Measurements from ENCODE around the gene KRTAP5-4.
"Not testable (repeated sequence)": the region's sequence is repeated elsewhere in the genome, so short reads cannot be mapped to it uniquely, and the experiment has no call there.

KRTAP5-4 gene

DNA sequence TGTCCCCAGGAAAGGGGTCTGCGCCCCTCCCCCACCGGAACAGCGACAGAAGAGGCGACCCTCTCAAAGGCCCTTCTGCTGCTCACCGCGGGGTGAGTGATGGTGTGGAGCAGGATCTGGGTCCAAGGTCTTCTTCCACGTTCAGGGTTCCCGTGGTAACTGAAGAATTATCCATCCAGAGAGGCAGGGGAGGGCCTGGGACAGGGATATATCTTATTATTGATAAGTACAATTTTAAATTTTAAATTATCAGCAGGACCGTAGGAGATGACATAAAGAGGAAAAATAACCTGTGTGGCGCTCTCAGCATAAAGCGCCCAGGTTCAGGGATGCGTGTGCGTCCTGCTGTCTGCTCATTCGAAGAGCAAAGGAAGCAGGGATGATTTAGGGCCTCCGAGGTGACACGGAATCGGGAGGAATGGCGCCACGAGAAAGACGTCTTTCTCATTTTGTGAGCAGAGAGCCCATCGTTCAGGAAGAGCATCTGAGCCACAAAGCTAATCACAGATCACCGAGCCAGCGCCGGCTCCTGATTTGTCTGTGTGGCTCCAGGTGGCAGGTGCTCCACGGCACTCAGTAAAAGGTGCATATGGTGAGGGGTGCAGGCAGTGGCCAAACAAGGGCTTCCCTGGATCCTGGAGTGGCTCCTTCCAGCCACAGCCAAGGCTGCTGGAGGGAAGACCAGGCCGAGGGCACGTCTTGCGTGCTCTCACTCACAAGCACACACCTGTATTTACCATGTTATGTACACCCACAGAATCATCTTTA lies 26.9 kb upstream of the KRTAP5-4 start:
- Mint-ChIP-seq H3K36me3 (no peaks in the 10 kb centered on the region), H3K4me3 (no peak overlapping the region), H3K9me3 (no peaks in the 10 kb centered on the region), H3K27ac (no peak overlapping the region), H3K4me1 (no peaks in the 10 kb centered on the region), H3K27me3 (peaks cover 44% of the 10 kb centered on the region)
- CTCF ChIA-PET: interaction anchor here (1.0 to 3.1 kb wide), 4 partner anchors 9 to 353 kb away, joined by 3 to 15 read pairs (median 4); no protein-coding TSS in a partner anchor
- no peak for DNase-seq

GRCh38 chr11:1647901-1648652 lies 26.1 kb upstream of the KRTAP5-4 start:
- CTCF ChIA-PET: interaction anchor here (1.0 kb wide), 1 partner anchor 10 kb away, joined by 3 read pairs; no protein-coding TSS in a partner anchor
- Mint-ChIP-seq H3K9me3 (no peaks in the 10 kb centered on the region), H3K27me3 (peaks cover 38% of the 10 kb centered on the region)

GRCh38 chr11:1646540-1646939 lies 24.6 kb upstream of the KRTAP5-4 start:
- H3K4me3 Mint-ChIP-seq, H3K4me1 Mint-ChIP-seq, H3K9me3 Mint-ChIP-seq, H3K36me3 Mint-ChIP-seq, H3K27ac Mint-ChIP-seq: not testable (repeated sequence)
- peaks cover 27% of the 10 kb centered on the region for H3K27me3 Mint-ChIP-seq
- CTCF ChIA-PET: interaction anchor here (0.7 to 2.1 kb wide), 2 partner anchors 15 to 186 kb away, joined by 5 read pairs; no protein-coding TSS in a partner anchor
- DNase-seq: peak; percentile 5

More at GRCh38 chr11:1647901-1648652, 26.1 kb upstream of the KRTAP5-4 start:
- H3K27ac Mint-ChIP-seq: no peak overlapping the region
- DNase-seq: no peak
- H3K4me3 Mint-ChIP-seq: no peak overlapping the region
- no peaks in the 10 kb centered on the region for H3K4me1 Mint-ChIP-seq
- H3K36me3 Mint-ChIP-seq: no peaks in the 10 kb centered on the region

DNA sequence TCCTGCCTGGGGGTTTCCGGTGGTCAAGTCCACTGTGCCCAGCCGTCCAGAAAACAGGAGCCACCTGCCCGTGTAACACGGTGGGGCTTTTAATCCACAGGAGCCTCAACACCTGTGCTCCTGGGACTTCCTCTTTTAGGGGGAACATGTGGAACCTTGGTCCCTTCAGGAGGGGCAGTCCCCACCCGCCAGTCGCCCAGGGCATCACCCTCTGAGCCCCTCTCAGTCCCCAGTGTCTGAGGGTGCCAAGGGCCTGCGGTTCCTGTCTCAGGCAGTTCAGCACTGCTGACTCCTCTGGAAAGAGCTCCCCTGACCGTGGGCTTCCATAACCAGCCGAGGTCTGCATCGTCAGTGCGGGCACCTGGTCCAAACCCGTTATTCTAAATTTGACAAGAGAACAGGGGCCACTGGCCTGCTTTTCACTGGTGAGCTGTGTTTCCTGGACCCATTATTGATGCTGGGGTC lies 23.5 kb upstream of the KRTAP5-4 start:
- Mint-ChIP-seq H3K27me3 (peaks cover 15% of the 10 kb centered on the region), H3K9me3 (no peaks in the 10 kb centered on the region), H3K4me1 (no peaks in the 10 kb centered on the region), H3K4me3 (no peak overlapping the region), H3K36me3 (no peaks in the 10 kb centered on the region), H3K27ac (no peak overlapping the region)
- DNase-seq: no peak
- CTCF ChIA-PET: interaction anchor here (0.9 to 2.1 kb wide), 2 partner anchors 8 to 13 kb away, joined by 3 to 5 read pairs; no protein-coding TSS in a partner anchor

DNA sequence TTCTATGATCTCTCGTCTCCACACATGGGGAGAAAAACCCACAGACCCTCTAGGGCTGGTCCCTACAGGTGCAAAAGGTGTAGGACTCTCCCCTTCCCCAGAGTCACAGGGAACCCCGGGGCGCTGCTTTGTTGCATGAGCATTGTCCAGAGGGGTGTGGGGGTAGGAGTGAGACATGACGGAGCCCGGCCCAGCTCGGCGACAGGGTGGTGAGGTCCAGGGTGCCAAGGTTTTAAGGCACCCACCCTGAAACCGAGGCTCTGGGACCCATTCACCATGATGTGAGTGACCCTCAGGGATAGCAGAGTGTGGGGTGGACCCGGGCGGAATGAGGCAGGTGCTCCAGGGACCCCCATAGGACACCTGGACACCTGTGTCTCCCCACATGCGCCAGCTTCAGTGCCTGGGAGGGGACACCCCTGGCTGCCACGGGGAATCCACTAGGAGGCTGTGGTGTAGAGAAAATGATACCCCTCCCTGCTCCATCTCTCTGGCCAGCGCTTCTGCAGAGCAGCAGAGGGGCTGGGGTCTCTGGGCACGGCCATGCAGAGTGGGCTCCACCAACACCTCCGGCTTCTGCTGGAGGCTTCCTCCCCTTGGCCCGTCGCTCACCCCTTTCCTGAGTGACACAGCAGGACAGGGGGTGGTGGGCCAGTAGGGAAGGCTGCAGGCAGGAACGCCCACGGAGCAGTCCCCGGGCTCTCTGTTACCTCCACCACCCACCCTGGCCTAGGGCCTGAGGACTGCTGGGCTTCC lies 22.8 kb upstream of the KRTAP5-4 start:
- CTCF ChIA-PET: interaction anchor here (0.8 to 0.9 kb wide), 2 partner anchors 7 to 187 kb away, joined by 3 read pairs; no protein-coding TSS in a partner anchor
- Mint-ChIP-seq H3K27me3 (peaks cover 19% of the 10 kb centered on the region), H3K9me3 (no peaks in the 10 kb centered on the region), H3K27ac (no peak overlapping the region), H3K4me1 (no peaks in the 10 kb centered on the region), H3K36me3 (no peaks in the 10 kb centered on the region), H3K4me3 (no peak overlapping the region)
- peak; percentile 14 for DNase-seq

GRCh38 chr11:1643146-1643690 lies 21.3 kb upstream of the KRTAP5-4 start:
- Mint-ChIP-seq H3K9me3 (no peaks in the 10 kb centered on the region), H3K4me1 (peaks cover 2% of the 10 kb centered on the region), H3K27me3 (peaks cover 26% of the 10 kb centered on the region), H3K4me3 (no peak overlapping the region), H3K36me3 (no peaks in the 10 kb centered on the region), H3K27ac (no peak overlapping the region)
- peak; percentile 12 for DNase-seq
- CTCF ChIA-PET: no interaction called here

GRCh38 chr11:1642288-1643145 lies 20.6 kb upstream of the KRTAP5-4 start:
- Mint-ChIP-seq H3K36me3 (no peaks in the 10 kb centered on the region), H3K4me1 (peaks cover 2% of the 10 kb centered on the region), H3K9me3 (no peaks in the 10 kb centered on the region), H3K27ac (no peak overlapping the region), H3K4me3 (no peak overlapping the region), H3K27me3 (peaks cover 26% of the 10 kb centered on the region)
- peak; percentile 14 for DNase-seq
- CTCF ChIA-PET: no interaction called here

DNA sequence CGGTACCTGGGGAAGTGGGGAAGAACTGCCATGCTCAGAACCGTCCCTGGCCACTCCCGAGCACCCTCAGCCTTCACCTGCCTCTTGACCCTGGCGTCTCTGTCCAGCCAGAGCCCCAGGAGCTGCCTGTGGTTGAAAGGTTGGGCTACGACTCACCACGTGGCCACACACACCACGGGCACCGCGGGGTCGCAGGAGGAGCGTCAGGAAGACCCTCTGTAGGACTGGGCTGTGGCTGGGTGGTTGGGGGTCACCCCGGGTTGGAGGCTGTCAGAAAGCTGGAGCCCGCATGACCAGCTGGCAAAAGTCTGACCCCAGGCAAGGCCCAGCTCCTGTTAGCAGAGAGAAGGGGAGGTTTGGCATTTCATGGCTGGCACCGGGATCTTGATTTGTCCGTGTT lies 19.2 kb upstream of the KRTAP5-4 start:
- no peaks in the 10 kb centered on the region for H3K36me3 Mint-ChIP-seq
- CTCF ChIA-PET: interaction anchor here (0.8 to 2.4 kb wide), 4 partner anchors 9 to 340 kb away, joined by 3 to 15 read pairs (median 4); no protein-coding TSS in a partner anchor
- H3K4me3 Mint-ChIP-seq: no peak overlapping the region
- no peak overlapping the region for H3K27ac Mint-ChIP-seq
- peaks cover 26% of the 10 kb centered on the region for H3K27me3 Mint-ChIP-seq
- DNase-seq: no peak
- peaks cover 2% of the 10 kb centered on the region for H3K4me1 Mint-ChIP-seq
- no peaks in the 10 kb centered on the region for H3K9me3 Mint-ChIP-seq

DNA sequence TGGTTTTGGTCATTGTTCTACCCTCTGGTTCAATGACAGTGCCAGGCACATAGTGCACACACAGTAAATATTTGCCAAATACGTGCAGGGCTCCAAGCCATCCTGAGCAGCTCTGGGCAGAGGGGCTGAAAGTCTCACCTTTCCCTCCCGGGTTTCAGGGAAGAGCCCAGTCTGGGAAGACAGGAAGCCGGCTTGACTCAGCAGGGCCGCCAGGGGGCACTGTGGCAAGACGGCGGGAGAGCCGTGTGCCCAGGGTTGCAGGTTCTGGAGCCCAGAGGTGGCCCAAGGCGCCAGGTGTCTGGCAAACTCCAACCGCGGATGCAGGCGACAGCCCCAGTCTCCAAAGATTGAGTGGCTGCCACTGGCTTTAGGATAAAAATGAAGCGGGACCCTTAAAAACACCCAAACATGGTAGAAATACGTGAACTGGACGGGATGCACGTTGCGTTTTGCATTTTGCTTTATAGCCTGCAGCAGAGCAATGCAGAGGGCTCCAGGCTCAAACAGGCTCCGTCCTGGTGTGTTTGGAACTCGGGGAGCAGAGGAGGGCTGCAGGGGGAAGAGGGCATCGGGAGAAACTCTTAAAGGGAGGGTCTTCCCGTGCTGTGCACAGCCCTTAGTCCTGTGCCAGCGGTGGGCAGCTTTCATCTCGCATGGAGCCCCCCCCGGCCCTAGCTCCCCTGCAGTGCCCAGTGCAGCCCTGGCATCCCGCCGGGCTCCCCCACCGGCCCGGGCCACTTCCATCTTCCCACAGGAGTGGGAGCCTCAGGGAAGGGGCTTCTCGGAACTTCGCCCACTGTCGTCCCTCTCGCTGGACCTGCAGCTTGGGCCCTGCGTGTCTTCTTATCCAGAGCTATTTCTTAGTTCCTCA lies 18.4 kb upstream of the KRTAP5-4 start:
- no peaks in the 10 kb centered on the region for H3K9me3 Mint-ChIP-seq

GRCh38 chr11:1639666-1640065 lies 17.7 kb upstream of the KRTAP5-4 start:
- CTCF ChIA-PET: interaction anchor here (0.9 to 3.3 kb wide), 8 partner anchors 9 to 282 kb away, joined by 3 to 15 read pairs (median 5); no protein-coding TSS in a partner anchor
- Mint-ChIP-seq H3K4me1 (peaks cover 2% of the 10 kb centered on the region), H3K27ac (no peak overlapping the region), H3K36me3 (no peaks in the 10 kb centered on the region), H3K4me3 (no peak overlapping the region), H3K27me3 (peaks cover 23% of the 10 kb centered on the region), H3K9me3 (no peaks in the 10 kb centered on the region)
- DNase-seq: no peak

More for the DNA sequence above, 18.4 kb upstream of the KRTAP5-4 start:
- Mint-ChIP-seq H3K4me1 (peaks cover 2% of the 10 kb centered on the region), H3K27me3 (peaks cover 23% of the 10 kb centered on the region), H3K27ac (no peak overlapping the region), H3K4me3 (no peak overlapping the region), H3K36me3 (no peaks in the 10 kb centered on the region)
- peak; percentile 39 for DNase-seq
- CTCF ChIA-PET: interaction anchor here (0.8 to 3.3 kb wide), 10 partner anchors 9 to 341 kb away, joined by 3 to 15 read pairs (median 5); no protein-coding TSS in a partner anchor

DNA sequence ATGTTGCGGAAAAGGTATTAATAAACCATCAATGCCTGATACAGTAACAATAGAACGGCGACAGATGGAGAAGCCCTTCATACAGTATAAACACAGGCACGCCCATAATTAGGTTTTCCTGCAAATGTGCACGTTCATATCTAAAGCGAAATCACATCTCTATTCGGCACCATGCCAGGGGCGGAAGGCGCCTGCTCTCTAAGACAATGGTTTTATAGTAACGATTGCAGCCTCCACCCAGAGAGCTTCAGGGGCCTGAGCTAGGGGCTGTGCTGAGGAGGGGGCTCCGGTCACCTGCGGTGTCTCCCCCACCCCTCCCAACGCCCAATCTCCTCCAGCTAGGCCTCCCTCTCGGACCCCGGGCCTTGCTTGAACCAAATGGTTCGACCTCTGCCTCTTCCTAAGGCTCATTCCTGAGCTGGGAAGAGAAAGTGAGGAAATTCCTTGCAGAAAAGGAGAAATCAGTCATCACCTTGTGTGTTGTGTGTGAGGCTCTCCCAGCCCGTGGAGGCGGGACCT lies 17.2 kb upstream of the KRTAP5-4 start:
- no peak overlapping the region for H3K27ac Mint-ChIP-seq
- no peak overlapping the region for H3K4me3 Mint-ChIP-seq
- H3K27me3 Mint-ChIP-seq: peaks cover 19% of the 10 kb centered on the region
- H3K9me3 Mint-ChIP-seq: no peaks in the 10 kb centered on the region
- H3K36me3 Mint-ChIP-seq: no peaks in the 10 kb centered on the region
- peaks cover 2% of the 10 kb centered on the region for H3K4me1 Mint-ChIP-seq
- DNase-seq: no peak
- CTCF ChIA-PET: interaction anchor here (0.9 to 3.3 kb wide), 8 partner anchors 8 to 283 kb away, joined by 3 to 15 read pairs (median 5); no protein-coding TSS in a partner anchor

GRCh38 chr11:1638344-1638743 lies 16.4 kb upstream of the KRTAP5-4 start:
- CTCF ChIA-PET: interaction anchor here (1.2 to 3.3 kb wide), 4 partner anchors 10 to 193 kb away, joined by 3 to 11 read pairs (median 4); no protein-coding TSS in a partner anchor
- H3K36me3 Mint-ChIP-seq: no peaks in the 10 kb centered on the region
- H3K9me3 Mint-ChIP-seq: no peaks in the 10 kb centered on the region
- H3K27me3 Mint-ChIP-seq: peaks cover 25% of the 10 kb centered on the region
- H3K4me3 Mint-ChIP-seq: no peak overlapping the region
- H3K4me1 Mint-ChIP-seq: peaks cover 2% of the 10 kb centered on the region
- DNase-seq: no peak
- H3K27ac Mint-ChIP-seq: no peak overlapping the region
